Measurements from ENCODE around the gene HECW1. TPM values are rescaled to one million over a fixed set of nuclear protein-coding genes. Genes with fewer than 3 reads are reported as not detected.

HECW1 gene
- total and polyA plus RNA-seq, 8 donors, result 0.04 to 0.69 (median 0.12) TPM; not detected in 5

- no peak for FAIRE-seq
Observed at GRCh38 chr7:43195256-43195655, 82.8 kb downstream of the HECW1 start.

GRCh38 chr7:43195768-43196167 lies 83.3 kb downstream of the HECW1 start:
- Histone ChIP-seq H3K27ac (no peak overlapping the region), H3K4me1 (no peaks in the 10 kb centered on the region), H3K36me3 (no peaks in the 10 kb centered on the region), H3K9me3 (no peaks in the 10 kb centered on the region), H3K27me3 (peaks cover 0 to 4% (median 0%) of the 10 kb centered on the region in 4 donors), H3K4me3 (no peak overlapping the region)
- FAIRE-seq, result no peak
- 71 to 74% methylated on average over 5 of the region's 5 CpGs for WGBS, 2 donors
- ATAC-seq, result no peak
- DNase-seq, result no peak
- intact Hi-C loops (cut with DNase I), result no loop called here
- TF ChIP-seq, protein P1, sequence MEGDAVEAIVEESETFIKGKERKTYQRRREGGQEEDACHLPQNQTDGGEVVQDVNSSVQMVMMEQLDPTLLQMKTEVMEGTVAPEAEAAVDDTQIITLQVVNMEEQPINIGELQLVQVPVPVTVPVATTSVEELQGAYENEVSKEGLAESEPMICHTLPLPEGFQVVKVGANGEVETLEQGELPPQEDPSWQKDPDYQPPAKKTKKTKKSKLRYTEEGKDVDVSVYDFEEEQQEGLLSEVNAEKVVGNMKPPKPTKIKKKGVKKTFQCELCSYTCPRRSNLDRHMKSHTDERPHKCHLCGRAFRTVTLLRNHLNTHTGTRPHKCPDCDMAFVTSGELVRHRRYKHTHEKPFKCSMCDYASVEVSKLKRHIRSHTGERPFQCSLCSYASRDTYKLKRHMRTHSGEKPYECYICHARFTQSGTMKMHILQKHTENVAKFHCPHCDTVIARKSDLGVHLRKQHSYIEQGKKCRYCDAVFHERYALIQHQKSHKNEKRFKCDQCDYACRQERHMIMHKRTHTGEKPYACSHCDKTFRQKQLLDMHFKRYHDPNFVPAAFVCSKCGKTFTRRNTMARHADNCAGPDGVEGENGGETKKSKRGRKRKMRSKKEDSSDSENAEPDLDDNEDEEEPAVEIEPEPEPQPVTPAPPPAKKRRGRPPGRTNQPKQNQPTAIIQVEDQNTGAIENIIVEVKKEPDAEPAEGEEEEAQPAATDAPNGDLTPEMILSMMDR (IDR thresholded peaks at IDR 0.05), result no peak

More at GRCh38 chr7:43195256-43195655, 82.8 kb downstream of the HECW1 start:
- Histone ChIP-seq H3K4me1 (no peaks in the 10 kb centered on the region), H3K9me3 (no peaks in the 10 kb centered on the region), H3K27me3 (no peaks in the 10 kb centered on the region), H3K4me3 (no peak overlapping the region), H3K36me3 (no peaks in the 10 kb centered on the region), H3K27ac (no peak overlapping the region)
- ATAC-seq (no peak), DNase-seq (no peak)
- intact Hi-C loops (cut with DNase I), result no loop called here
- 63 to 75% methylated on average over 7 of the region's 7 CpGs for WGBS, 2 donors
- TF ChIP-seq, protein P1 (IDR thresholded peaks at IDR 0.05), result no peak

GRCh38 chr7:43196379-43196778 lies 83.9 kb downstream of the HECW1 start:
- H3K9me3 ChIP-seq, result no peaks in the 10 kb centered on the region
- H3K27ac ChIP-seq, result no peak overlapping the region
- TF ChIP-seq, protein P1 (IDR thresholded peaks at IDR 0.05), result no peak
- no peaks in the 10 kb centered on the region for H3K4me1 ChIP-seq
- ATAC-seq, result no peak
- H3K27me3 ChIP-seq, result peaks cover 0 to 7% (median 0%) of the 10 kb centered on the region in 4 donors
- no peak for DNase-seq
- H3K4me3 ChIP-seq, result no peak overlapping the region
- intact Hi-C loops (cut with DNase I), result no loop called here
- FAIRE-seq, result no peak
- WGBS, 2 donors, result 49 to 58% methylated on average over 5 of the region's 5 CpGs
- no peaks in the 10 kb centered on the region for H3K36me3 ChIP-seq

GRCh38 chr7:43198016-43198415 lies 85.6 kb downstream of the HECW1 start:
- no peak overlapping the region for H3K4me3 ChIP-seq
- intact Hi-C loops (cut with DNase I), result no loop called here
- H3K36me3 ChIP-seq, result no peaks in the 10 kb centered on the region
- H3K4me1 ChIP-seq, result no peaks in the 10 kb centered on the region
- no peak overlapping the region for H3K27ac ChIP-seq
- FAIRE-seq, result no peak
- peaks cover 0 to 7% (median 0%) of the 10 kb centered on the region in 4 donors for H3K27me3 ChIP-seq
- H3K9me3 ChIP-seq, result no peaks in the 10 kb centered on the region
- ATAC-seq, result no peak
- DNase-seq, result no peak
- TF ChIP-seq, protein P1 (IDR thresholded peaks at IDR 0.05), result no peak
- WGBS, 2 donors, result 81 to 90% methylated on average over 6 of the region's 6 CpGs

- H3K4me3 ChIP-seq, result no peak overlapping the region
- intact Hi-C loops (cut with DNase I), result no loop called here
- DNase-seq (no peak), ATAC-seq (no peak), FAIRE-seq (no peak)
- H3K9me3 ChIP-seq, result no peaks in the 10 kb centered on the region
- TF ChIP-seq, protein P1 (IDR thresholded peaks at IDR 0.05), result no peak
- no peaks in the 10 kb centered on the region for H3K36me3 ChIP-seq
- 46% methylated on average over 7 of the region's 7 CpGs for WGBS, 2 donors
- no peak overlapping the region for H3K27ac ChIP-seq
- no peaks in the 10 kb centered on the region for H3K4me1 ChIP-seq
- H3K27me3 ChIP-seq, result peaks cover 0 to 7% (median 0%) of the 10 kb centered on the region in 4 donors
Observed at GRCh38 chr7:43198599-43199090, 86.2 kb downstream of the HECW1 start.

Measured in pancreas (tissue), 10 donors.